ENCODE results near the gene CCL3. TPM values are rescaled to one million over a fixed set of nuclear protein-coding genes. Genes with fewer than 3 reads are reported as not detected.
"Not testable (repeated sequence)": the region's sequence is repeated elsewhere in the genome, so short reads cannot be mapped to it uniquely, and the experiment has no call there.

The CCL3 gene
- total and polyA plus RNA-seq, 2 of the 4 experiments (the other 2 are of a cell fraction), result not detected

DNA sequence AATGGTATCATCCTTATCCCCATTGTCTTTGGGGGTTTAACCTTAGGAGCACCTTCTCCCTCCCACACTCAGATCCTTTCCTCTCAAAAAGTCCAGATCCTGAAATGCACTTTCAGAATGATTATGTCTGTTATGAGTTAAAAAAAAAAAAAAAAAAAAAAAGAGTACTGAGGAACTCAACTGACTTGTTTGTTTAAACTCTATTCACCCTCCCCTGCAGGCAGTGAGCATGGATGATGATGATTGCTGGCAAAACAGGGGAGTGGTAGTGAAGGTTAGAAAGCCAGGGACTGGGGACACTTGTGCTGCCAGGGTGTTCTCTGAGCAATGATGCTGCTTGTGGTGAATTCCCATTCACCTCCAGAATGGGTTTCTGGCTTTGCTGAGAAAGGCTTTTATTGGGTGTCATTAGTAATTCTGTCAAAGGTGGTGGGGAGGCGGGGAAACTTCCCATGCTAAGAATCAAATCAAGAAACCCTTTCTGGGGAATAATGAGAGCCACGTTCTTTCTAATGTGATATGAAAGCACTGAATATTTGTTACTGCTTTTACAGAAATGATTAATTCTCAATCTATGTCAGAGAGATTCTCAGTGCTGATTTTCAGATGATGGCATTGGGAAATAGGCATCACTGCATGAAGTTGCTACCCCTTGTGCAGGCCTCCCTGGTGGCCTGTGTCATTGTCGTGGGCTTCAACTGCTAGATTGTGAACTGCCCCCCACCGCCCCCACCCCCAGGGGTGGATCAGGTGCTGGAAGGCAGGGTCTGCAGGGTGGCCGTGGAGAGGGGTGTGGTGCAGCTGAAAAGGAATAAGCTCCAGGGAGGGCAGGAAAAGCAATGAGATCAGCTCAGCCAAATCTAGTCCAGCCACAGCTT lies 27.8 kb upstream of the CCL3 start:
- H3K9me1 ChIP-seq (ENCODE audit: insufficient read depth, low read length), result no peaks in the 10 kb centered on the region
- no peaks in the 10 kb centered on the region for H4K20me1 ChIP-seq (ENCODE audit: insufficient read depth, low read length)
- intact Hi-C loops (cut with micrococcal nuclease) (no loop called here), in situ Hi-C loops (cut with MboI; ENCODE audit: low sequenced_read_pairs) (no loop called here), dilution Hi-C loops (cut with HindIII; ENCODE audit: low sequenced_read_pairs, unreplicated experiment) (no loop called here)
- H3K27me3 ChIP-seq (ENCODE audit: control insufficient read depth, insufficient read depth, low read length), result no peaks in the 10 kb centered on the region
- no TSS peak for BruUV-seq (replicated peaks)
- no peak overlapping the region for H4K5ac ChIP-seq (ENCODE audit: low read depth, low read length)
- no peaks in the 10 kb centered on the region for H3K79me1 ChIP-seq (ENCODE audit: low read depth in 1 of 2, low read length in 2 of 2)
- no peak overlapping the region for H4K8ac ChIP-seq (ENCODE audit: low read depth in 2 of 2, low read length in 2 of 2)
- no peak overlapping the region for H2AK5ac ChIP-seq (ENCODE audit: low read depth, low read length)
- no peak overlapping the region for H2BK15ac ChIP-seq (ENCODE audit: low read depth, low read length)
- H3K4me3 ChIP-seq (ENCODE audit: insufficient read depth, low read depth, low read length), result no peak overlapping the region
- no peak overlapping the region for H3K18ac ChIP-seq (ENCODE audit: low read depth, low read length)
- ChIA-PET POLR2A (ENCODE audit: unreplicated experiment) (no interaction called here), CTCF (no interaction called here)
- no peak overlapping the region for H3K27ac ChIP-seq (ENCODE audit: insufficient read depth, low read length)
- no peak overlapping the region for H2BK5ac ChIP-seq (ENCODE audit: low read depth, low read length, poor library complexity, severe bottlenecking)
- H3K9ac ChIP-seq (ENCODE audit: low read depth, low read length), result no peak overlapping the region
- H3K36me3 ChIP-seq (ENCODE audit: control insufficient read depth, insufficient read depth, low read length), result no peaks in the 10 kb centered on the region
- ATAC-seq (ENCODE audit: low read depth) (no peak), DNase-seq (no peak)
- H3K4ac ChIP-seq (ENCODE audit: low read depth, low read length), result no peak overlapping the region
- no peak overlapping the region for H3K56ac ChIP-seq (ENCODE audit: extremely low read depth, insufficient read depth, low read length)
- H3K9me3 ChIP-seq (ENCODE audit: control insufficient read depth, insufficient read depth, low read length), result no peaks in the 10 kb centered on the region
- H2BK20ac ChIP-seq (ENCODE audit: low read depth, low read length), result no peak overlapping the region
- no peak overlapping the region for H4K91ac ChIP-seq (ENCODE audit: insufficient read depth, low read depth, low read length)
- no peaks in the 10 kb centered on the region for H3K4me1 ChIP-seq (ENCODE audit: control insufficient read depth, insufficient read depth, low read length)
- TF ChIP-seq, protein P1, sequence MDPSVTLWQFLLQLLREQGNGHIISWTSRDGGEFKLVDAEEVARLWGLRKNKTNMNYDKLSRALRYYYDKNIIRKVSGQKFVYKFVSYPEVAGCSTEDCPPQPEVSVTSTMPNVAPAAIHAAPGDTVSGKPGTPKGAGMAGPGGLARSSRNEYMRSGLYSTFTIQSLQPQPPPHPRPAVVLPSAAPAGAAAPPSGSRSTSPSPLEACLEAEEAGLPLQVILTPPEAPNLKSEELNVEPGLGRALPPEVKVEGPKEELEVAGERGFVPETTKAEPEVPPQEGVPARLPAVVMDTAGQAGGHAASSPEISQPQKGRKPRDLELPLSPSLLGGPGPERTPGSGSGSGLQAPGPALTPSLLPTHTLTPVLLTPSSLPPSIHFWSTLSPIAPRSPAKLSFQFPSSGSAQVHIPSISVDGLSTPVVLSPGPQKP (IDR thresholded peaks at IDR 0.05; ENCODE audit: borderline replicate concordance, low read depth, low read length), result no peak
- TF ChIP-seq, protein P2, sequence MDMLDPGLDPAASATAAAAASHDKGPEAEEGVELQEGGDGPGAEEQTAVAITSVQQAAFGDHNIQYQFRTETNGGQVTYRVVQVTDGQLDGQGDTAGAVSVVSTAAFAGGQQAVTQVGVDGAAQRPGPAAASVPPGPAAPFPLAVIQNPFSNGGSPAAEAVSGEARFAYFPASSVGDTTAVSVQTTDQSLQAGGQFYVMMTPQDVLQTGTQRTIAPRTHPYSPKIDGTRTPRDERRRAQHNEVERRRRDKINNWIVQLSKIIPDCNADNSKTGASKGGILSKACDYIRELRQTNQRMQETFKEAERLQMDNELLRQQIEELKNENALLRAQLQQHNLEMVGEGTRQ (IDR thresholded peaks at IDR 0.05; ENCODE audit: low read depth, low read length), result no peak
- TF ChIP-seq NFE2L2 (IDR thresholded peaks at IDR 0.05; ENCODE audit: low read depth, low read length) (no peak), CEBPB (IDR thresholded peaks at IDR 0.05; ENCODE audit: low read depth, low read length) (no peak), CHD1 (IDR thresholded peaks at IDR 0.05; ENCODE audit: low read depth, low read length) (no peak)
- WGBS, 2 experiments (ENCODE audit: extremely low coverage in 2 of 2, insufficient read length in 1 of 2), result no CpG with 5 or more reads among the region's 5 CpGs
- no peak overlapping the region for H2AFZ ChIP-seq (replicated peaks; ENCODE audit: low read length, poor library complexity)
- no peak overlapping the region for H2AK9ac ChIP-seq (replicated peaks; ENCODE audit: low read depth, low read length, poor library complexity)
- H3K23ac ChIP-seq (ENCODE audit: low read depth, low read length), result no peak overlapping the region
- no peak overlapping the region for H3K14ac ChIP-seq (replicated peaks; ENCODE audit: low read depth, low read length)
- no peak overlapping the region for H3K4me2 ChIP-seq (ENCODE audit: low read depth, low read length)
- no peak overlapping the region for H2BK120ac ChIP-seq (ENCODE audit: low read depth, low read length)

DNA sequence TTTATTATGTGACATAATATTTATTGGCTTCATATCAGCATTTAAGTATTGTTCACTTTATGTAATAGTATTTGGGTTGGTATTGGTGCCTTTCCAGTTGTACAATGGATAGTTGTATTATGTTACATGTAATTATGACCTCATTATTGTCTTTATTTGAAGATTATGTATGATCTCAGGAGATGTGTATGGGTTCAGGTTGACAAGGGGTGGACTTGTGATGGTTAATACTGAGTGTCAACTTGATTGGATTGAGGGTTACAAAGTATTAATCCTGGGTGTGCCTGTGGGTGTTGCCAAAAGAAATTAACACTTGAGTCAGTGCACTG lies 25.7 kb upstream of the CCL3 start:
- H2BK15ac ChIP-seq (ENCODE audit: low read depth, low read length); in situ Hi-C loops (cut with MboI; ENCODE audit: low sequenced_read_pairs); H3K56ac ChIP-seq (ENCODE audit: extremely low read depth, insufficient read depth, low read length); H3K18ac ChIP-seq (ENCODE audit: low read depth, low read length); intact Hi-C loops (cut with micrococcal nuclease); H4K5ac ChIP-seq (ENCODE audit: low read depth, low read length); H2BK5ac ChIP-seq (ENCODE audit: low read depth, low read length, poor library complexity, severe bottlenecking); dilution Hi-C loops (cut with HindIII; ENCODE audit: low sequenced_read_pairs, unreplicated experiment); CTCF ChIA-PET; H2BK20ac ChIP-seq (ENCODE audit: low read depth, low read length); POLR2A ChIA-PET (ENCODE audit: unreplicated experiment); H3K9ac ChIP-seq (ENCODE audit: low read depth, low read length); H3K4me3 ChIP-seq (ENCODE audit: insufficient read depth, low read depth, low read length); H3K4me2 ChIP-seq (ENCODE audit: low read depth, low read length); H4K8ac ChIP-seq (ENCODE audit: low read depth in 2 of 2, low read length in 2 of 2); H3K9me1 ChIP-seq (ENCODE audit: insufficient read depth, low read length); H4K20me1 ChIP-seq (ENCODE audit: insufficient read depth, low read length); H3K4me1 ChIP-seq (ENCODE audit: control insufficient read depth, insufficient read depth, low read length); H3K36me3 ChIP-seq (ENCODE audit: control insufficient read depth, insufficient read depth, low read length); ATAC-seq (ENCODE audit: low read depth); H3K4ac ChIP-seq (ENCODE audit: low read depth, low read length); H2AK9ac ChIP-seq (replicated peaks; ENCODE audit: low read depth, low read length, poor library complexity); H4K91ac ChIP-seq (ENCODE audit: insufficient read depth, low read depth, low read length); H3K27me3 ChIP-seq (ENCODE audit: control insufficient read depth, insufficient read depth, low read length); H3K14ac ChIP-seq (replicated peaks; ENCODE audit: low read depth, low read length); H2AK5ac ChIP-seq (ENCODE audit: low read depth, low read length); H3K79me1 ChIP-seq (ENCODE audit: low read depth in 1 of 2, low read length in 2 of 2); H2AFZ ChIP-seq (replicated peaks; ENCODE audit: low read length, poor library complexity); H3K23ac ChIP-seq (ENCODE audit: low read depth, low read length); H2BK120ac ChIP-seq (ENCODE audit: low read depth, low read length); BruUV-seq (replicated peaks); DNase-seq; H3K27ac ChIP-seq (ENCODE audit: insufficient read depth, low read length); H3K9me3 ChIP-seq (ENCODE audit: control insufficient read depth, insufficient read depth, low read length): not testable (repeated sequence)
